Medulla oblongata (tissue), 1 donor: Measurements from ENCODE around the gene AMOTL2.

ENCODE experiments used
- DNase-seq: peaks from one replicate; pipeline ENCODE4 v3.0.0-alpha.2; 2015; ENCODE audit errors: extremely low spot score

AMOTL2 gene

DNA sequence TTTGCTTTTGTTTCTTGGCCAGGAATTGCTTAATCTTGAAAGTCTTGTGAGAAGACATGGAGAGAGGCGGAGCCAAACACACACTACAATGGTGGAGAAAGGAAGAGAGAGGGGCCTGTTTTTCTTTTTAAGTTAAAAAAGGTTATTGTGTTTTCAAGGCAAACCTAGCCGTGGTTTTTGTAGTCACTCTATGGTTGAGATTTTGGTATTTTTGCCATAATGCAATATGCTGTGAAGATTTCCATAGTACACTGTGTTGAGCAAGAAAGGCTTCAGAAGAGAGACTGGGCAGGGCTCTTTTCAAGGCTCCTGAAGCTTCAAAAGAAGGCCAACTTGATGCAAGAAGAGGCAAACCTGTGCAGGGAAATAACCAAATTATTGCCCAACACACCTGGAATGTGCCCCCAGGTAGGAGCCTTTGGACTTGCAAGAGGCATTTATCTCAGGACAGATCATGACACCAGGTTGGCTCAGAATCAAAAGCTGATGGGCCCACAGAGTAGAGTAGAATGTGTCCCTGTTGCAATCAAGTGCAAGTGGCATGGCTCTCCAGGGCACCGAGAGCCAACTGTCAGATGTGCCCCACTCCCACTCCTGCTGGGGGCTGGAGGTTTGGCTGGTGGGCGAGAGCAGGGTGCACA lies 22.1 kb downstream of the AMOTL2 start:
- no peak for DNase-seq

DNA sequence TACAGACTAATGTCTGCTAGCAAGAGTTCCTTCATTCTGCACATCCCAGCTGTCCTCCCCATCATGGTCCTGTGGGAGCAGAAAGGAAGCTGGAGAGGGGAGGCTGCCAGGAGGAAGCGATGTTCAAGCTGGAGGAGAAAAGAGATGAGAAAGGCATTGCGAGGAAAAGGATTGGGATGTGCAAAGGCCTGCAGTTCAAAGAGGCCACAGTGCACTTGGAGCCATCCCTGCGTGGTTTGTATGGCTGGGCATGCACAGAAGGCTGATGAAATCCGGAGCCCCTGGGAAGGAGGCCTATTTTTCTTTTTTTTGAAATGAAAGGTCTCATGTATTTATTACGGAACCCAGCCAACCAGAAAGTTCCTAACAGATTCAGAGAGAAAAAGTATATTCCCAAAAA lies 22.8 kb downstream of the AMOTL2 start:
- DNase-seq, result no peak

DNA sequence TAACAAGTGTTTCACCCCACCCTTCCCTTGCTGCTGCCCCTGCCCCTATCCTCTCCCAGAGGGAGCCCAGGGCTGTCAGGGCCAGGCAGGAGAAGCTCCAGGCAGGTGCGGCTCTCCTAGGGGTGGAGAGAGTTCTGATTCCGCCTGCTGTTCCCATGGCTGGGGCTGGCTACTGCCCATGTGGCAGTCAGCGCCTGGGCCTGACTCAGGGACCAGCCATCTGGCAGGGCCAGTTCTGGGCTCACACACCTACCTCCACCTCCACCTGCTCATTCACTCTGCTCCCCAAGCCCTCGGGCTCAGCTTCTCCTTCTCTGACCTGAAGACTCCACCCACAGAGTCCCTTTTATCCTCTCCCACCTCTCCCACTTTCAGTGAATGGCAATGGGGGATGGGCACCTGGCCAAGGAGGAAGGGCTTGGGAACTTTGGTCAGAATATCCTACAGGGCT lies 23.4 kb downstream of the AMOTL2 start:
- no peak for DNase-seq

- no peak for DNase-seq
These were observed 24.0 kb downstream of the AMOTL2 start for GRCh38 chr3:134350266-134350665.

GRCh38 chr3:134348524-134348923 lies 25.7 kb downstream of the AMOTL2 start:
- no peak for DNase-seq

GRCh38 chr3:134347551-134347950 lies 26.7 kb downstream of the AMOTL2 start:
- no peak for DNase-seq

DNA sequence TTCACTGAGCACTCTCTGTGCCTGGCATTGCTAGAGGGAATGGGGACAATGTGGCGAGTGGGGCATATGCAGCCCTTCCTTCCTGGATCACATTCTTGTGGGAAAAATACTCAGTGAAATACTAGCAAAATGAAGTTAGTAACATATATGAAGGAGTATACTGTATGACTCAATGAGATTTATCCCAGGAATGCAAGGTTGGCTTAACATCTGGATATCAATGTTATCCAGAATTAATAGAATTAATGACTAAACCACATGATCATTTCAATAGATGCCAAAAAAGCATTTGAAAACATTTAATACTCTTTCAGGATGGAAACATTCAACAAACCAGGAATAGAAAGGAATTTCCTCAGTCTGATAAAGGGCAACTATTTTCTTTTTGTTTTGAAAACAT lies 27.5 kb downstream of the AMOTL2 start:
- no peak for DNase-seq

- DNase-seq, result no peak
These were observed 29.0 kb downstream of the AMOTL2 start for GRCh38 chr3:134345202-134345601.

DNA sequence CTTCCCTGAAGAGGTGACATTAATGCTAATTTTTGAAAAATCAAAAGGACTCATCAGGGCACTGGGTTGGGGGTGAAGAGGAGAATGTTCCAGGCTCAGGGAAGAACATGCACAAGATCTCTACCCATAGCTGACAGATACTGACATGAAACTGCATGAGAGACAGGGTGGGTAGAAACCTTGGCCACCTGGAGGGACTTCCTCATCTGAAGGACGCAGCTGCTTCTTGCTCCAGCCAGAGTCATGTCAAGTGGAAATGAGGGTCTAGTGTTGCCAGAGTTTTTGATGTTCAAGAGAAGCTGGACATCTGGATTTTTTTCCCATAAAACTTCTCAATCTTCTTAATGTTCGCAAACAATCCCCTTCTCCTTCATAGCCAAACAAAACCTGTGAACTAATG lies 29.7 kb downstream of the AMOTL2 start:
- DNase-seq, result no peak

- DNase-seq, result no peak
These were observed 32.0 kb downstream of the AMOTL2 start for GRCh38 chr3:134342259-134342658.

GRCh38 chr3:134341389-134341788 lies 32.9 kb downstream of the AMOTL2 start:
- no peak for DNase-seq

- no peak for DNase-seq
These were observed 33.3 kb downstream of the AMOTL2 start for GRCh38 chr3:134340982-134341365.

- DNase-seq, result no peak
These were observed 33.8 kb downstream of the AMOTL2 start for GRCh38 chr3:134340362-134340981.

DNA sequence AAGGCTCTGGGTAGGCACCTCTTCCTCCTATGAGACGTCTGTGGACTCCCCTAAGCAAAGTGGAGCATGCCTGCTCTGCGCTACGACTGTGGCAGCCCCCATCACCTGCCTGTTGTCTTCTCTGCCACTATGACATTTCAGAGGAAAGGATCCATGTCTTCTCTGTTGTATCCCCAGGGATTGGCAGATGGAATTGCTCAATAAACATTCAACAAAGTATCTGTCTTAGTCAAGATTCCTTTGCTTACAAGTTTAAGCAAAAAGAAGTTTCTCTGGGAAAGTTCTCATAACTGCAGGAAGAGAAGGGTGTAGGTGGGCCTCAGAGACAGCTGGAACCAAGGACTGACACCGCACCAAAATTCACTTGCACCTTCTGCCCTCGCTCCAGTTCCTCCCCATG lies 34.3 kb downstream of the AMOTL2 start:
- DNase-seq, result no peak

DNA sequence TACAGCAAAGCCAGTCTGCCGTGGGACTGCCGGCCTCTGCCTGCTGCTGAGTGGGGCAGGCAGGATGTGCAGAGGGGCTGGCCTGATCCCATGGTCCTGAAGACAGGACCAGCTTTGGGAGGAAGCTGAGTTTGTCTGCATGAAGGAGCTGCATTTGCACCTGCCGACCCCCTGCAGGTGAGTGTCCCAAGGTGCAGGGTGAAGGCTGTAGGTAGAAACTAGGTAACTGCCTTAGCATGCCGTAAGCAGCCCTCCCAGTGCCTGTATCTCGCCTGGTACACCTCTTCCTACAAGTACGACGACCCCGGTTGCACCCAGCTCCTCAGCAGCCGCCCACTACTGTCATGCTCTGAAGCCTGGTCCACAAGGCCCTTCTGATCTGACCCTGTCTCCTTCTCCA lies 34.9 kb downstream of the AMOTL2 start:
- DNase-seq, result no peak

DNA sequence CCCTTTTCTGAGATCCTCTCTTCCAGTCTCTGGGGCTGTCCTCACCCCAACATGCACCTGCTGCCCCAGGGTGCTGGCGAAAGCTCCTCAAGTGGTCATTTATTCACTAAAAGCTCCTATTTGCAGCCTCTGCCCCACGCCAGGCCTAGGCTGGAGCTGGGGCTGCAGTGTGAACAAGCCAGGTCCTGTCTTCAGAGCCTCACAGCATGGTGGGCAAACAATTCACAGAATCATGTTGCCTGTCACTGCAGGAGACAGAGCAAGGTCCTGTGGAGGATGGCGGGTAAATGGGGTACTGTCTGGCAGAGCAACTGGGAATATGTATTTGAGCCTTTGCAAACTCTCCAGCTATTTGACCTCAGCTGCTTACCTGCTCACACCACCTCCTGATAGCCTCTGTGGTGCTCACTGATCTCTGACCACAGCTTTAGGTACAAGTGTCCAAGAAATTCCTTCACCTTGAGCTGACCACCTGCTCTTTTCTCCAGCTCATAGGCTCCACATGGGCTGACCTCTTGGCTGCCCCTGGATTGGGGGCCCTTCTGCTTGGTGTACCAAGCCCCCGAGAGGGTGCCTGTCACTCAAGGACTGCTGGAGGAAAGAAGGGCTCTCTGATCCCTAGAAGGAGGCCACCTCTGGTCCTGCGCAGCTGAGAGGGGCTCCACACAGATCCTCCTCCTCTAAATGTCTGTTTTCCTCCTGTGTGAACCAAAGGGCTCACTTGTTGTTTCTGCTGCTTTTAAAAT lies 35.6 kb downstream of the AMOTL2 start:
- no peak for DNase-seq

DNA sequence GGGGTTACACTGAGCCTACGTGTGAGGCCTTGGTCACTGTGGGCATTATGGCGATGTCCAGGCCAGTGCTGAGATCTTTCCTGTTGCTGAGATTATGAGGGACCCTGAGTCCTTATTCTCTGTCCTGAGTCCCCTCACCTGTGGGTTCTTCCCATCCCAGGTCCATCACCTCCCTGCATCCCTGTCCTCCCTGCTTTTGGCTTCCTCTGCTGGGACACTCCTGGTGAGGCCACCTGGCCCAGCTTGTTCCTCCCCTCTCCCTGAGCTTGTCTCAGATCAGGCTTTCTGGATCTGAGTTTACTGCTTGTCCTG lies 36.1 kb downstream of the AMOTL2 start:
- DNase-seq, result no peak

GRCh38 chr3:134337511-134338200 lies 36.6 kb downstream of the AMOTL2 start:
- no peak for DNase-seq

- DNase-seq, result no peak
These were observed 37.2 kb downstream of the AMOTL2 start for GRCh38 chr3:134337071-134337482.

- DNase-seq, result no peak
These were observed 37.7 kb downstream of the AMOTL2 start for GRCh38 chr3:134336587-134336986.

GRCh38 chr3:134334901-134335280 lies 39.4 kb downstream of the AMOTL2 start:
- no peak for DNase-seq

DNA sequence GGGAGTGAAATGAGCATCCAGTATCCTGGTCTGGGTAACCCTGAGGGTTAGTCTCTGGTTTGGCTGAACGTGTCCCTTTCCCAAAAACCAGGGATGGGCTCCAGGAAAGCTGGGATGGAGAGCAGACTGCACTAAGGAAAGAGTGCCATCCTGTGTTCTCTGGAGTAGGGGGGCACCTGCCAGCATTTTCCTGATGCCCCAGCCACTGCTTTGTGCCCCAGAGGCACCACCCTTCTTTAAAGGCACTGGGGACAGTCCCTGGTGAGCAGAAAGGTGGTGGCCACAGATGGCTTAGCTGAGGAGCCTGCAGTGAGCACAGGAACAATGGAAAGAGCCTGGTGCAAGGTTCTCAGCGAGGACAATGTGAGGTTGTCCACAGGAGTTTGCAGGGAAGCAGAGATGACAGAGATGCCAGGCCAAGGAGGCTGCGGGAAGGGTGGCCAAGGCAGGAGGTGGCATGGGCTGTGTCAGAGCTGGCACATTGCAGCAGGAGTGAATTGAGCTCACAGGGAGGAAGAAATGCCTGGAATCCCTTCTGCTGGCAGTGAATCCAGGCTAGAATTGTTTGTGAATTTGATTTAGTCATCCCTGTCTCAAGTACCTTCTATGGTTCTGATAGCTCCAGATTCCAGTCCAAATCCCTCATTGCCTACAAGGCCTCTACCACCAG lies 39.9 kb downstream of the AMOTL2 start:
- no peak for DNase-seq
